Cardiac septum (tissue), 1 donor: ENCODE data around the gene CCDC127. TPM values are rescaled to one million over a fixed set of nuclear protein-coding genes. Genes with fewer than 3 reads are reported as not detected.
A peak's percentile ranks its signal among the peaks of the same experiment; 100 is the strongest.

Experiments
- DNase-seq: peaks from one replicate; pipeline ENCODE4 v3.0.0-alpha.2; 2020; ENCODE audit warnings: low spot score
- intact Hi-C: fragments of 100-400 bp; cut with DNase I; formaldehyde crosslinking; loops from one replicate; pipeline ENCODE4 v1.14.0; 2022
- total RNA-seq: library from RNA; stranded (reverse); fragmentation: NEBNext Ultra II Directional; extraction: Animal tissue kit (Norgen Biotek cat#: 25700); gene quantifications from one replicate; pipeline ENCODE4 v1.2.1, GENCODE V29; 2021
- donor health status: DM: no; HTN: no; CAD: no.

CCDC127 gene
- total RNA-seq, 1 donor from 2014 or later: 9.6 TPM

- intact Hi-C loops: no loop called here
- DNase-seq: peak; percentile 67
Observed at GRCh38 chr5:192970-193831, 24.8 kb downstream of the CCDC127 start.

GRCh38 chr5:192691-192969 is 25.3 kb downstream of the CCDC127 start:
- intact Hi-C loops: no loop called here
- peak; percentile 64 for DNase-seq

- peak; percentile 70 for DNase-seq
- intact Hi-C loops: loop anchor here (1.0 kb wide), 1 partner anchor 14 kb away; no protein-coding TSS in a partner anchor
Observed at GRCh38 chr5:191949-192690, 25.8 kb downstream of the CCDC127 start.

GRCh38 chr5:191036-191948 is 26.7 kb downstream of the CCDC127 start, which contains the start of gene LRRC14B:
TSS of gene LRRC14B (plus strand) at chr5:191495. CDS start at chr5:191539, 44 bp downstream.
- peak; percentile 92 for DNase-seq
- intact Hi-C loops: loop anchor here (1.0 kb wide), 1 partner anchor 15 kb away; no protein-coding TSS in a partner anchor

- DNase-seq: peak; percentile 73
- intact Hi-C loops: loop anchor here (1.0 kb wide), 1 partner anchor 16 kb away; no protein-coding TSS in a partner anchor
Observed at GRCh38 chr5:190366-191035, 27.5 kb downstream of the CCDC127 start.

- peak; percentile 67 for DNase-seq
- intact Hi-C loops: loop anchor here (2.0 kb wide), 1 partner anchor 29 kb away; the partner anchor contains the start of genes CCDC127 and SDHA
Observed at GRCh38 chr5:189976-190365, 28.0 kb downstream of the CCDC127 start.

GRCh38 chr5:189486-189885 is 28.5 kb downstream of the CCDC127 start:
- DNase-seq: peak; percentile 68
- intact Hi-C loops: loop anchor here (2.0 kb wide), 1 partner anchor 29 kb away; the partner anchor contains the start of genes CCDC127 and SDHA

- intact Hi-C loops: loop anchor here (2.0 kb wide), 1 partner anchor 30 kb away; the partner anchor contains the start of genes CCDC127 and SDHA
- peak; percentile 93 for DNase-seq
Observed at GRCh38 chr5:188488-189481, 29.2 kb downstream of the CCDC127 start.

GRCh38 chr5:187617-188451 is 30.1 kb downstream of the CCDC127 start:
- DNase-seq: peak; percentile 74
- intact Hi-C loops: loop anchor here (2.0 kb wide), 1 partner anchor 31 kb away; the partner anchor contains the start of genes CCDC127 and SDHA

GRCh38 chr5:187042-187431 is 30.9 kb downstream of the CCDC127 start:
- DNase-seq: peak; percentile 50
- intact Hi-C loops: no loop called here

GRCh38 chr5:186091-187041 is 31.6 kb downstream of the CCDC127 start:
- intact Hi-C loops: no loop called here
- DNase-seq: peak; percentile 72

- DNase-seq: no peak
- intact Hi-C loops: no loop called here
Observed at GRCh38 chr5:185095-186070, 32.6 kb downstream of the CCDC127 start.

GRCh38 chr5:184471-184870 is 33.5 kb downstream of the CCDC127 start:
- intact Hi-C loops: no loop called here
- DNase-seq: no peak

GRCh38 chr5:182126-182525 is 35.8 kb downstream of the CCDC127 start:
- no peak for DNase-seq
- intact Hi-C loops: no loop called here
